GM18511 (cell line): ENCODE measurements around the gene KIF27.
"Not testable (repeated sequence)": the region's sequence is repeated elsewhere in the genome, so short reads cannot be mapped to it uniquely, and the experiment has no call there.

ENCODE experiments used
- ATAC-seq: cut with Tn5 transposase; IDR thresholded peaks from one replicate; pipeline ENCODE4 v1.9.1; 2021; ENCODE audit warnings: mild to moderate bottlenecking, moderate library complexity; ENCODE audit not compliant: unreplicated experiment

The KIF27 gene

GRCh38 chr9:83817356-83818278 lies 103.6 kb downstream of the KIF27 start, which contains the start of gene GKAP1:
Gene GKAP1 (minus strand): TSS chr9:83817769. CDS start chr9:83806517, 11,252 bp downstream.
- ATAC-seq = peak; percentile 85

GRCh38 chr9:83817011-83817355 lies 104.2 kb downstream of the KIF27 start:
- ATAC-seq = not testable (repeated sequence)

GRCh38 chr9:83815120-83815519 lies 106.1 kb downstream of the KIF27 start:
- not testable (repeated sequence) for ATAC-seq

- not testable (repeated sequence) for ATAC-seq
Observed at GRCh38 chr9:83809213-83809612, 112.0 kb downstream of the KIF27 start.

- ATAC-seq = not testable (repeated sequence)
Observed at GRCh38 chr9:83804454-83804853, 116.8 kb downstream of the KIF27 start.

- ATAC-seq = not testable (repeated sequence)
Observed at GRCh38 chr9:83803941-83804340, 117.3 kb downstream of the KIF27 start.

- ATAC-seq = no peak
Observed at GRCh38 chr9:83800236-83801033, 120.8 kb downstream of the KIF27 start.

GRCh38 chr9:83794051-83794450 lies 127.2 kb downstream of the KIF27 start:
- ATAC-seq = peak; percentile 50

- ATAC-seq = no peak
Observed at GRCh38 chr9:83792746-83793145, 128.5 kb downstream of the KIF27 start.
